NCI-H2196 (cell line): ENCODE data around the gene CIRBP.

Experiments used
- DNase-seq: peaks from one replicate; lab custom pipeline; 2025; ENCODE audit not compliant: unreplicated experiment; lab: John Stamatoyannopoulos, UW

Gene CIRBP

DNA sequence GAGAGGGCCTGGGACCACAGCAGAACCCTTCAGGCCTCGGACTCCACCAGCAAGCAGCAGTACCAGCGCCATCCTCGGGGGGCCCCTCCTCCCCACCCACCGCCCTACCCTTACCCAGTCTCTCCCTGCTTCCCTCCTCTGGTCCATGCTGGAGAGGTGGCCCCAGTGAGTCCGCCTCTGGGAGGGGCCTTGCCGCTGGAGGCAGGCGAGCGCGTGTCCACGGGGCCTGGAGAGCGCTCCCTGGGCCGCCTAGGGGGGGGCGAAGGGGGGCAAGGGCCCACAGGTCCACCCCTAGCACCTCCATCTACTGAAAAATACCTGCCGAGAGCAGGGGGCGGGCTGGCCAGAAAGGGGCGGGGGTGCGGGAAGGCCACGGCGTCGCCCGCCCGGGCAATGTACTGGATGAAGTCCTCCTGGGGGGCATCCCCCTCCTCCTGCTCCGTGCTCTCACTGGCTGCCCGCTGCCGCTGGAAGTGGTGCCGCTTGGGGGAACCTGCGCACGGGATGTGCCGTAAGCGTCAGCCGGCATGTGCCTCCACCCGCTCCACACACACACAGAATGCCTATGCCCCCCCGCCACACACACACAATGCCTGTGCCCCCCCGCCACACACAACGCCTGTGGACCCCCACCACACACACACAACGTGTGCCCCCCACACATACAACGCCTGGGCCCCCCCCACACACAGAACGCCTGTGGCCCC, 38.2 kb upstream of the CIRBP start:
- DNase-seq, result no peak

DNA sequence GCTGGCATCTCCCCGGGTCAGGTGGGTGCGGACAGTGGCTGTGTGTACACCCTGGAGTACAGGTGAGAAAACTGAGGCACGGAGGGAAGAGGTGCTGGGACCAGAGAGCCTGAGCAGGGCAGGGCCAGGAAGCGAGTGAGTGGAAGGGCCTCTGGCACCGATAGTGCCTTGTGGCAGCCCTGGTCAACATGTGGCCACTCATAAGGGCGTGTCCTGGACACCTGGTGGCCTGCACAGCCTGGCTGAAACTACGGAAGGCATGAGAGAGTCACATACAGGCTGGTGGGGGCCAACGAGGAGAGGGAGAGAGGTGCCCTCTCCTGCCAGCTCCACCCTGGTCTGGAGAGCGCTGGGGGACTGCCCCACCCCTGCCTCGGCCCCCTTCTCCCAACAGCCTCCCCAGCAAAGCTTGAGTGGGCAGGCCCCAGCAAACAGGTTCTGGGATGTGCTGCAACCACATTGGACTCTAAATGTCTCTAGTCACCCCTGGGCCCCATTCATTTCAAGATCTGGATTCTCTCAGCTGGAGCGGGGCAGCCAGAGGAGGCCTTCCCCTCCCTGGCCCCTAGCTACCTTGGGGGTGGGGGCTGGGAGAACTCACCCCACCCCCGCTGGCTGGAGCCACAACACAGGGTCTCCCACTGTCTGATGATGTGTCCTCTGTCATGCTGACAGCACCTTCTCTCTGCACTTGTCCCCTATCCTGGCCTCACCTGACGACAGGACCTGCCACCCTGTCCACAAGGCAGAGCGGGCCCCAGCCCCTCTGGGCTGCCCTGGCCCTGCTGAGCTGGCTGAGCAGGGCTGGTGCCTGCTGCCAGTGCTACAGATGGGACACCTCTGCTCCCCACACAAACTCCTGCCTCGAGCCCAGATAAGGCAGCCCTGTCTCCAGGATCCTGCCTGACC, 37.1 kb upstream of the CIRBP start:
- DNase-seq, result no peak

DNA sequence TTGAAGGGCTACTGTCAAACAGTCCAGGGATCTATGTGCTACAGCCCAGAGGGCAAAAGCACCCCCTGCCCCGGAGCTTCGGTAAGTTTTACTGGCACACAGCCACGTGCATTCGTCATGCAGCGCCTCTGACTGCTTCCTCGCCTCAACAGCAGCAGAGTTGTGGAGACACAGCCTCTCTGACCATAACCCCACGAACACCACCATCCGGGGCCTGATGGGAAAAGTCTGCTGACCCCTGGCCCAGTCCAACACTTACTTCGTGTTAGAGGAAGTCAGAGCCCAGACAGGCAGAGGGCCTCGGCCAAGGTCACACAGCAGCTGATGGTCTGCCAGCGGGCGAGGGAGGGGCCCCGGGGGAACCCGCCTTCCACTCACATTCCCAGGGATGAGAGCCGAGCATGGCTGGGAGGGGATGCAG, 36.5 kb upstream of the CIRBP start:
- no peak for DNase-seq

DNA sequence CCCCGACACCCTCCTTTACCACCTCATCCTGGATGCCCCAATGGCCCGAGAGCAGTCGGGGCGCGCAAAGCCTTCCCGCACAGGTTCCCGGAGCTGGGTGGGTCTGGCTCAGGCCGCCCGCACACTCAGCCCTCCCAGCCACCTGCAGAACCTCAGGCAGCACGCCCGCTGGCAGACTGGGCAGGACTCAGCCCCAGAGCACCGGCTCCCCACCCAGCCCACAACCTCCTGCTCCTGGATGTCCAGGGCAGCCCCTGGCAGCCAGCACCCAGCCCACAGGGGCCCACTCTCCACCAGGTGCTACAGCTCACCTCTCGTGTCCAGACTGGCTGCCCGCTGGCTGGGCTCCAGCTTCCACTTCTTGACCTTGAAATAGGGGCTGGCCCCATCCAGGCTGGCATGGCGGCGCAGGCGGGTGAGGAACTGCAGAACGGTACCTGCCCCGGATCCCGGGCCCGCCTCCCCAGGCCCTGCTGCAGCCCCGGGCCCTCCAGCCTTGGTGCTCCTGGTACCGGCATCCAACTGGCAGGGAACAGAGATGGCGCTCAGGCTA, 35.9 kb upstream of the CIRBP start:
- DNase-seq, result no peak

DNA sequence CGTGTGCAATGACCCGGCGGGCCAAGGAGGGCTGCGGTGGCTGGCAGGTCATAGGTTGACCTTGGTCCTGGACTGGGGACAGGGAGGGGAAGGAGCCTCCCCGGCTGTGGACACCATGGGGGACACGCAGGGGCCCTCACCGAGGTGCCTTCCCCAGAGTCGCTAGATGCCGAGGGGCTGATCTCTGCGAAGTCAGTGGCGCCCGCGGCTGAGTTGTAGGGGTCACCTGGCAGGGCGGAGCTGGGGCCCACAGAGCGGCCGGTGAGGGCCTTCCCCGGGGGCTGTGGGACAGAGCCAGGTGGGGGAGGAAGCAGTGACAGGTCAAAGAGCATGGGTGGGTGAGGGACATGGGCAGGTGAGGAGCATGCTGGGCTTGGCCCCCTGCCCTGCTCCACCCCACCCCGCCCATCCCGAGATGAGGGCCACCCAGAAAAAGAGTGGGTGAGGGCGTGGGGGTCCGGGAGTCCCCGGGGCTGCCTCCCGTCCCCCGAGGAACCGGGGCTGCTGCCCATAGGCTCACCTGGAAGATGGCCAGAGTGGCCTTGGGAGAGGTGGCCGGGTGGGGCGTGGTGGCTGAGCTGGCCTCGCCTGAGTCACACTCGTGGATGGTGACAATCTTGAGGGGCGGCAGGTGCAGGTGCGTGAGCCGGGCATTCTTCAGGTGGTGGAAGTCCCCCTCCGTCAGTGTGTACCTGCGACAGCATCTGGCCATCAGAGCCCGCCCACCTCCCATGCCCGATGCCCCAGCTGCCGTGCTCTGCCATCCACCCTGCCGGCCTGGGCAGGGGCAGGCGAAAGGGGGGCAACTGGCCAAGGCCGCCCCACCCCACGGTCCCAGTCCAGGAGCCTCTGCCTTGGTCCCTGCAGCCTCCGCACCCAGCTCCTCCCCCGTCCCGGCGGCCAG, 34.8 kb upstream of the CIRBP start:
- no peak for DNase-seq

DNA sequence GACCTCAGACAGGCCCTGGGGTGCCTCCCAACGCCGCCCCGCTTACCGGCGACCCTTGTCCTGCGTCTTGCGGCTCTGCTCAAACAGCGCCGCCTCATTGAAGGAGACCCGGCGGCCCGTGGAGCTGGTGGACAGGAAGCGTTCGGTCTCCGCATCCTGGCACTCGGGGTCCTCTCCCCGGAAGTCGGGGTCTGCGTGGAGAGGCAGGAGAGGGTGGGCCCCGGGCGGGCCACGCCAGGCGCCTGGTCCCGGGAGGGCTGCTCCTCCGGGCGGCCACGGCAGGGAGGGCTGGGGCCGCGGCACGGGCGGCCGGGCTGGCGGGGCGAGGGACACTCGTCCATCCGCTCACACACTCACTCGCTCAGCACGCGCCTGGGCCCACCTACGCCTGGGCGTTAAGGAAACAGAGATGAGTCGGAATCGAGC, 34.2 kb upstream of the CIRBP start:
- DNase-seq, result no peak

DNA sequence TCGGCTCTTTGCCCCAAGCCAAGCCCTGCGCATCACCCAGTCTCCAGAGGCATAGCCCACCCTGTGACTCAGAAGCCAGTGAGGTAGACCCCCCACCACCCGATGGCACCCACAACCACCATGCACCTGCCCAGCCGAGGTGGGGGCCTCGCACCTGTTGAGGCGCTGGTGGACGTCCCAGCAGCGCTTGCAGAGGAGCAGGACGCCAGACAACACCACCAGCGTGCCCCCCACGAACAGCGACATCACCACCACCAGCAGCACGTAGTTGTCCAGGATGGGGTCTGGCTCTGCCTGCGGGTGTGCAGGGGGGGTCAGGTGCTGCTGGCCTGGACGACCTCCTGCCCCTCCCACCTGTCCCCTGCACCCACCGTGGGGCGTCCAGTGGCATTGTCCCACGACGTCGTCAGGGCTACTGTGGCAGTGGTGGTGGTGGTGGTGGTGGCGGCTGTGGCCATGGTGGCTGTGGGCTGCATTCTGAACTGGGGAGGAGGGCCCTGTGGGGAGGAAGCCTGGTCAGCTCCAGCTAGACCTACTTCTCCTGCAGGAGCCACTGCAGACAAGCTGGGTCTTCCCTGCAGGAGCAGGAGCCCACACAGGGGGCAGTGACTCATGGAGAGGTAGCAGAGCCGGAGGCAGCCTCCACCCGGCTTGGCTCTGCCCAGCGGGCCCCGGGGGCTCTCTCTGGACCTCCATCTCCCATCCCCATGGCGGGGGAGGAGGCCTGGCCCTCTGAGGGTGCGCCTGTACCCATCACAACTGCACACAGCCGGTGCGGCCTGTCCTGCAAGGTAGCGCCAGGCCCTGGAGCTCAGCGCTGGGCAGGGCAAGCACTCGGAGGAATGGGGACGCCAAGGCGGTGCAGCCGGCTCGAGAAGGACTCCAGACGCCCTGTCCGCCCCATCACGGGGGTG, 33.2 kb upstream of the CIRBP start:
- DNase-seq, result no peak

DNA sequence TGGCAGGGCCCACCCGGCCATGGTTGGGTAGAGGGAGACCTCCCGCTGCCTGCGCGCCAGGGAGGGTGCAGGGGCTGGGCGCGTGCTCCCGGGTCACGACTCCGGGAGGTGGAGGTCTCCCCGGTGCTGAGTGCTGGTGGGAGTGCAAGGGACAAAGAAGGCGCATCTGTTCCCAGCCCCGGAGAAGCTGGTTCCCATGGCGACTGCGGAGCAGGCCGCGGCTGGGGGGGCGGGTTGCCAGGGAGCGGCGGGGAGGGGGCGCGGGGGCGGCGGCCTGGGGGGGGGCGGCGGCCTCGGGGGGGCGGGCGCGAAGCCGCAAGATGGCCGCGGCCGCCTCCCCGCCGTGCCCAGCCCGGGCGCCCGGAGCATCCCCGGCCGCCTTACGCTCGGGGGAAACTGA, 32.6 kb upstream of the CIRBP start:
- no peak for DNase-seq

DNA sequence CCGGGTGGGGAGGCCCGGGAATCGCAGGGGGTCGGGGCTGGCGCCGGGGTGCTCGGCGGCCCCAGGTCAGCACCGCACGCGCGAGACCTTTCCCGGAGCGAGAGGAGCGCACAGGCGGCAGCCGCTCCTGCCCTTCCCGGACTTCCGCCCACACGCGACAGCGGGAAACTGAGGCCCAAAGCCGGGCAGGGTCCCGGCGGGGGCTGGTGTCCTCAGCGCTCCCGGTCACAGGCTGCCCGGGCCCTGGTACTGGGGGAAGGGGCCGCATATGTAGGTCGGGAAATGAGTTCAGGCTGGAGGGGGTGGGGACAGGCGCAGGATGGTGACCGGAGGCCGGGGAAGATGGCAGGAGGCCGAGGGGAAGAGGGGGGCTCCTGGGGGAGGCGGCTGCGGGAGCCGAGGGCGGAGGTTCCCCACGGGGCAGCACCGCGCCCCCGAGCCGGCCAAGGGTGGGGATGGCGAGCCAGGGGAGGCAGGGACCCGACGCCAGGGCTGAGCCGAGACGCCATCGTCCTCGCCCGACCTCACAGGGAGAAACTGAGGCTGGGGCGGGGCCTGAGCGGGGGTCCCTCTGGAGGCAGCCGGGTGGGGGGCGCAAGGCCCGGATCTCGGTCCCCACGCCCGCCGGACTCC, 32.0 kb upstream of the CIRBP start:
- DNase-seq, result no peak

DNA sequence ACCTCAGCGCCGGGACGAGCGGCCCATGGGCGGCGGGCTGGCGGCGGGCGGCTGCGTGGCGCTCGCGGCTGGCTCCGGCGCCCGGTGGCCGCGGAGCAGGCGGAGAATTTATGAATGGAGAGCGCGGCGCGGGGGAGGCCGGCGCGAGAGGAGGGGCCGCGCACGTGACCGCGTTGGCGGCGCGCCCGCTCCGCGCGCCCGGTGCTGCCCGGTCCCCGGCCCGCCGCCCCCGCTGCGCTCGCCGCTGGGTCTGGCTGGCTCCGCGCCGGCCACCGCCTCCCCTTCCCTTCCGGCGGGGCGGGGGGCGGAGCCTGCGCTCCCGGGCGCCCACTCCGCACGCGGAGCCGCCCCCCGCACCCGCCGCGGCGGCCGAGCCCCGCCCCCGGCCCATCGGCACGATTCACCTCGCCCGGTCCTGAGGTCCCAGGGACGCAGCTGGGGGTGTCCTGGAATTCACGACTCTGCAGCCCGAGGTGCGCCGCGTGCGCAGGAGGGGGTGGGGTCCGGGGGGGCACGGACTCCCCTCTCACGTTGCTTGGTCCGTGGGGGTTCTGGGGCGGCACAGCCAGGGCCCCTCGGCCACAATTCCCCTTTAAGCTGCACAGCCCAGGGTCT, 31.3 kb upstream of the CIRBP start, which contains the start of gene CBARP:
TSS of gene CBARP (minus strand) at position 252 of the 615 bp plus-strand sequence. CDS start 1,905 bp downstream, outside the sequence.
- DNase-seq, result peak; percentile 37

DNA sequence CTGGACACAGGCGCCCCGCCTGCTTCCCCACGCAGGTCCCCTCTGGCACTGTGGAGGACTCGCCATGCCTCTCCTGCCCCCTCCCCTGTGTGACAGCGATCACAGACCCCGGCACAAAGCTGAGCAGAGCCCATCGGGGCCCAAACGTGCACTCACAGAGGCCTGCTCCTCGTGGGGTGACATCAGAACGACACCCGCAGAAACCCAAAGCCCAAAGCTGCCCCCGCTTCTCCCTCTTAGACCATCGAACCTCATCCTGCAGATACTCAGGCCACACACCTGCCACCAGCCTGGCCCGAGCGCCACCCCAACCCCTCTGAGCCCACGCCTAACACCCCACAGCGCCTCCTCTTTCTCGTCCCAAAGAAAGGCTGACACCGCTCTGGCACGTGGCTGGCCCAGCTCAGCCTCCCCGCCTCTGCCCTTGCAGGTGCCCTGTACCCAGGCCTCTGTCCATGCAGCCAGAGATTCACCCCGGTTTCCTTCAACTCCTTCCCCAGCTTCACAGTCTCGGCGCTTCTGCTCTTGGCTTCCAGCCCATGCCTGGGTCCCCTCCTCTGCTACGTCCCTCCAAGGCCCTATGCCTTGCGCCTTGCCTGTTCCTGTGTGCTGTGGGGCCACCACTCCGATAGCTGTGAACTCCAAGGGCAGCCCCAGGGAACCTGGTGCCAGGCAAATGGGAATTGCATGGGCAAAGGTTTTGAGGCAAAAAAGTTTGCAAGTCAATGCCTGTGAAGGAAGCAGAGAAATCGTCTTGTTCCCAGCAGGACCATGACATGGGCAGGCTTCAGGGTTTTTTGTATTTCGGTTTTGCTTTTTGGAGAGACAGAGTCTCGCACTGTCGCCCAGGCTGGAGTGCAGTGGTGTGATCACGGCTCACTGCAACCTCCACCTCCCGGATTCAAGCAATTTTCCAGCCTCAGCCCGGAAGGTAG, 30.5 kb upstream of the CIRBP start:
- no peak for DNase-seq

DNA sequence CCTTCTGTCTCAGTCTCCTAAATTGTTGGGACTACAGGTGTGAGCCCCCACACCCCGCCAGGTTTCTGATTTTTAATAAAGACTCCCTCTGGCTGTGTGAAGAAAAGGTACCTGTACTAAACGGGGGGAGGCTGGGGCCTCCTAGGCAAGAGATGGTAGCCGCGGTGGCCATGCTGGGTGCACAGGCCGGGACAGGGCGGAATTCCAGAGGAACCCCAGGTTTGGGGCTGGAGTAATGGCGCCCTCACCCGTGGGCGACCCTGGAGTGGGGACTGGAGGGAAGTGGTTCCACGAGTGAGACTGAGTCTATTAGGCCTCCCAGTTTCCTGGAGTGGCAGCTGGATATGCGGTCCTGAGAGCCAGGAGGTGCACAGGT, 29.7 kb upstream of the CIRBP start:
- no peak for DNase-seq

DNA sequence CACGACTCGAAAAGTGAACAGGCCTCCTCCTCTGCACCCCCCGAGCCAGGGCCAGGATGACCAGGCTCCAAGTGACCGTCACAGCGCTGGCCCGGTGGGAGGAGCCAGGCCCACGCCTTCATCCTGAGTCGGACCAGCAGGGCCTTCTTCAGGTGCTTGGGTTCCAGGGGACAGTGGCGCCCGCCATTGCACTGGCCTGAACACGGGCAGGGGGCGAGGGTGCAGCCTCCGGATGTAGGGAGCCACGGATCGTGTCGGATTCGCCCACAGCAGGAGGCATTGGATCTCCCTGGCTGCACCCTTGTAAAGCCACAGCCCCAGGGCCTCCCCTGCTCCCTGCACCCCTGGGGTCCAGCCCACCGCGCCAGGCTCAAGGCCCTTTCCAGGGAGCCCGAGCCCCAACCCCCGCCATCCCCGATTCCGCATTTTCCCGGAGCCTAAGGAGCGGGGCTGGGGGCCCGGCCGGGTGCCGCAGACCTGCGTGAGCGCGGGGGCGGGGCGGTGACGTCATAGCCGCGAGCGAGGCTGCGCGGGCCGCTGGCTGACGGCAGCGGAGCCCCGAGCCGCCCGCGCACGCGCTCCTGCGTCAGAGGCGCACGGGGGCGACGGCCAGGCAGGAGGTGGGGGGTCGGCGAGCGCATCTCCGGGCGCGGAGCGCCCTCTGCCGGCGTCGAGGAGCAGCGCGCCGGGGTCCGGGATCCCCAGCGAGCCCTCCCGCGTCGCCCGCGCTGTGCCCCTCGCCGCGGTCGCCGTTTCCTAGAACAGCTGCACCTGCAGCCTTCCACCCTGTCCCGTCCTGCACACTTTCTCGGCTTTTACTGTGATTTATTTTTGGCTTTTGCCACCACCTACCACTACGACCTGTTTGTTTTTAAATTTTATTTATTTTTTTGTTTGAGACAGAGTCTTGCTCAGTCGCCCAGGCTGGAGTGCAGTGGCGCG, 29.1 kb upstream of the CIRBP start:
- peak; percentile 95 for DNase-seq

DNA sequence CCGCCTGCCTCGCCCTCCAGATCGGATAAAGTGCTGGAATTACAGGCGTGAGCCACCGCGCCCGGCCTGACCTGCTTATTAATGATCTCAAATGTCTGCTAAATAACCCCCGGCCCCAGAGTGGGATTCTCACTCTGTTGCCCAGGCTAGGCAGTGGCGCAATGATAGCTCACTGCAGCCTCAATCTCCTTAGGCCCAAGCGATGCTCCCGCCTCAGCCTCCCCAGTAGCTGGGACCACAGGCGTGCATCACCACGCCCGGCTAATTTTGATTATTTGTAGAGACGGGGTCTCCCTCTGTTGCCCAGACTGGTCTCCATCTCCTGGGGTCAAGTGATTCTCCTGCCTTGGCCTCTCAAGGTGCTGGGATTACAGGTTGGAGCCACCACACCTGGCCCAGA, 28.2 kb upstream of the CIRBP start:
- DNase-seq, result no peak

DNA sequence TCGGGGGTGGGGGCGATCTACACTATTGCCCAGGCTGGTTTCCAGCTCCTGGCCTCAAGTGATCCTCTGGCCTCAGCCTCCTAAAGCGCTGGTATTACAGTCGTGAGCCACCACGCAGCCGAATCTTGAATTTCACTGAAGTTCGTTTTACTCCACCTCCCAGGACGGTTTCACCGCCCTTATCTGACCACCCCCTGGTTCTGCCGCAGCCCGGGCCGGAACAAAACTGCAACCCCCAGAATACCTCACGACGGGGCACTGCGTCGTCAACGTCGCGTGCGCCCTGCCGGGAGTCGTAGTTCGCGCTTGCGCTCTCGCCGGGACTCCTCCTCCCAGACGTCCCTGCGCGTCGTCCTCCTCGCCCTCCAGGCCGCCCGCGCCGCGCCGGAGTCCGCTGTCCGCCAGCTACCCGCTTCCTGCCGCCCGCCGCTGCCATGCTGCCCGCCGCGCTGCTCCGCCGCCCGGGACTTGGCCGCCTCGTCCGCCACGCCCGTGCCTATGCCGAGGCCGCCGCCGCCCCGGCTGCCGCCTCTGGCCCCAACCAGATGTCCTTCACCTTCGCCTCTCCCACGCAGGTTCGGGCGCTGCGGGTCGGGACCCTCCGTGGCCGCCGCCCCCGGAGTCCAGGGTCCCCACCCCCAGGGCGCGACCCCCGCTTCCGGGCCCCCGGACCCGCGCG, 27.6 kb upstream of the CIRBP start, which contains the start of gene ATP5F1D:
TSS of gene ATP5F1D (plus strand) at position 335 of the 679 bp plus-strand sequence. CDS start at position 435, 100 bp downstream.
- DNase-seq, result peak; percentile 96
